HK-2 (cell line): ENCODE data around the gene SNRPD3.
"Not testable (repeated sequence)": the region's sequence is repeated elsewhere in the genome, so short reads cannot be mapped to it uniquely, and the experiment has no call there.

Experiments
- DNase-seq: peaks from one replicate; pipeline ENCODE4 v3.0.0-alpha.2; 2018; ENCODE audit not compliant: unreplicated experiment

Gene SNRPD3

GRCh38 chr22:24592058-24592850 is 36.5 kb downstream of the SNRPD3 start:
- peak; percentile 25 for DNase-seq

- DNase-seq: peak; percentile 91
Measured at GRCh38 chr22:24592851-24593558, 37.2 kb downstream of the SNRPD3 start, which contains the start of gene LRRC75B. LRRC75B (minus strand) TSS chr22:24593073; CDS start chr22:24593039, 34 bp downstream.

- not testable (repeated sequence) for DNase-seq
Measured at GRCh38 chr22:24593559-24593835, 37.7 kb downstream of the SNRPD3 start.

GRCh38 chr22:24593836-24594568 is 38.2 kb downstream of the SNRPD3 start:
- DNase-seq: peak; percentile 49

- DNase-seq: no peak
Measured at GRCh38 chr22:24594569-24595120, 38.8 kb downstream of the SNRPD3 start.

GRCh38 chr22:24595228-24595627 is 39.4 kb downstream of the SNRPD3 start:
- no peak for DNase-seq

- DNase-seq: no peak
Measured at GRCh38 chr22:24595863-24596262, 40.1 kb downstream of the SNRPD3 start.

- DNase-seq: not testable (repeated sequence)
Measured at GRCh38 chr22:24597076-24597475, 41.3 kb downstream of the SNRPD3 start.

GRCh38 chr22:24599514-24599913 is 43.7 kb downstream of the SNRPD3 start:
- no peak for DNase-seq

GRCh38 chr22:24599958-24600715 is 44.3 kb downstream of the SNRPD3 start:
- DNase-seq: not testable (repeated sequence)

GRCh38 chr22:24601217-24602104 is 45.7 kb downstream of the SNRPD3 start:
- peak; percentile 68 for DNase-seq

GRCh38 chr22:24602105-24602749 is 46.4 kb downstream of the SNRPD3 start:
- DNase-seq: not testable (repeated sequence)

- DNase-seq: peak; percentile 38
Measured at GRCh38 chr22:24602847-24603769, 47.3 kb downstream of the SNRPD3 start, which contains the start of gene GGT1. GGT1 (plus strand) TSS chr22:24603193; CDS start chr22:24611082, 7,889 bp downstream.

GRCh38 chr22:24603770-24604629 is 48.2 kb downstream of the SNRPD3 start:
- peak; percentile 60 for DNase-seq

GRCh38 chr22:24606340-24606739 is 50.5 kb downstream of the SNRPD3 start:
- not testable (repeated sequence) for DNase-seq

- peak; percentile 83 for DNase-seq
Measured at GRCh38 chr22:24607429-24607983, 51.7 kb downstream of the SNRPD3 start.

- not testable (repeated sequence) for DNase-seq
Measured at GRCh38 chr22:24608327-24608726, 52.5 kb downstream of the SNRPD3 start.
